Neural cell (in vitro differentiated cells): ENCODE results near the gene GTF2A1.

ENCODE experiments used
- EP300 ChIP-seq: fragments of 450-650 bp; conservative IDR thresholded peaks from 2 replicates; pipeline ENCODE4 v1.6.1; 2014; ENCODE audit warnings: antibody characterized with exemption, mild to moderate bottlenecking, moderate library complexity; ENCODE audit not compliant: poor library complexity, severe bottlenecking
- EZH2 ChIP-seq: fragments of 200-600, 300-800 bp; shearing (Covaris generic), sonication (generic); IDR thresholded peaks from 2 replicates; pipeline ENCODE4 v1.6.1; 2014; ENCODE audit warnings: antibody characterized with exemption, low read length, borderline replicate concordance, mild to moderate bottlenecking; ENCODE audit not compliant: insufficient read depth, poor library complexity, severe bottlenecking
- MXI1 ChIP-seq: fragments of 450-650 bp; conservative IDR thresholded peaks from 2 replicates; pipeline ENCODE4 v1.6.1; 2014; ENCODE audit warnings: antibody characterized with exemption, mild to moderate bottlenecking; ENCODE audit not compliant: poor library complexity, severe bottlenecking
- POLR2AphosphoS5 ChIP-seq: IDR thresholded peaks from 2 replicates; pipeline ENCODE4 v1.6.1; 2012
- RAD21 ChIP-seq: fragments of 450-650 bp; conservative IDR thresholded peaks from 2 replicates; pipeline ENCODE4 v1.6.1; 2014; ENCODE audit warnings: antibody characterized with exemption, mild to moderate bottlenecking, moderate library complexity
- REST ChIP-seq: IDR thresholded peaks from 2 replicates; pipeline ENCODE4 v1.6.1; 2012; ENCODE audit warnings: borderline replicate concordance
- SMC3 ChIP-seq: fragments of 450-650 bp; conservative IDR thresholded peaks from 2 replicates; pipeline ENCODE4 v1.6.1; 2014; ENCODE audit warnings: antibody characterized with exemption, mild to moderate bottlenecking, moderate library complexity; ENCODE audit not compliant: poor library complexity
- TAF1 ChIP-seq: IDR thresholded peaks from 2 replicates; pipeline ENCODE4 v1.6.1; 2012; ENCODE audit warnings: low read depth
- TF ChIP-seq, protein P1 (sequence below): fragments of 450-650 bp; IDR thresholded peaks from 2 replicates; pipeline ENCODE4 v1.5.1; 2014; ENCODE audit warnings: antibody characterized with exemption, mild to moderate bottlenecking, moderate library complexity; ENCODE audit not compliant: poor library complexity, severe bottlenecking

DNA sequence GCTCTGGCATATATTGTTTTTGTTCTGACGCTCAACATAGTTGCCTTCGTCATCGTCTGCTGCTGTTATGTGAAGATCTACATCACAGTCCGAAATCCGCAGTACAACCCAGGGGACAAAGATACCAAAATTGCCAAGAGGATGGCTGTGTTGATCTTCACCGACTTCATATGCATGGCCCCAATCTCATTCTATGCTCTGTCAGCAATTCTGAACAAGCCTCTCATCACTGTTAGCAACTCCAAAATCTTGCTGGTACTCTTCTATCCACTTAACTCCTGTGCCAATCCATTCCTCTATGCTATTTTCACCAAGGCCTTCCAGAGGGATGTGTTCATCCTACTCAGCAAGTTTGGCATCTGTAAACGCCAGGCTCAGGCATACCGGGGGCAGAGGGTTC lies 77.0 kb downstream of the GTF2A1 start:
- TF ChIP-seq POLR2AphosphoS5 (no peak), RAD21 (no peak), EP300 (no peak), EZH2 (no peak), SMC3 (no peak), TAF1 (no peak), REST (no peak), MXI1 (no peak)
- TF ChIP-seq, protein P1, sequence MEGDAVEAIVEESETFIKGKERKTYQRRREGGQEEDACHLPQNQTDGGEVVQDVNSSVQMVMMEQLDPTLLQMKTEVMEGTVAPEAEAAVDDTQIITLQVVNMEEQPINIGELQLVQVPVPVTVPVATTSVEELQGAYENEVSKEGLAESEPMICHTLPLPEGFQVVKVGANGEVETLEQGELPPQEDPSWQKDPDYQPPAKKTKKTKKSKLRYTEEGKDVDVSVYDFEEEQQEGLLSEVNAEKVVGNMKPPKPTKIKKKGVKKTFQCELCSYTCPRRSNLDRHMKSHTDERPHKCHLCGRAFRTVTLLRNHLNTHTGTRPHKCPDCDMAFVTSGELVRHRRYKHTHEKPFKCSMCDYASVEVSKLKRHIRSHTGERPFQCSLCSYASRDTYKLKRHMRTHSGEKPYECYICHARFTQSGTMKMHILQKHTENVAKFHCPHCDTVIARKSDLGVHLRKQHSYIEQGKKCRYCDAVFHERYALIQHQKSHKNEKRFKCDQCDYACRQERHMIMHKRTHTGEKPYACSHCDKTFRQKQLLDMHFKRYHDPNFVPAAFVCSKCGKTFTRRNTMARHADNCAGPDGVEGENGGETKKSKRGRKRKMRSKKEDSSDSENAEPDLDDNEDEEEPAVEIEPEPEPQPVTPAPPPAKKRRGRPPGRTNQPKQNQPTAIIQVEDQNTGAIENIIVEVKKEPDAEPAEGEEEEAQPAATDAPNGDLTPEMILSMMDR: no peak
